KOPT-K1 (cell line): Measurements from ENCODE around the gene RFXAP.
"Not testable (repeated sequence)": the region's sequence is repeated elsewhere in the genome, so short reads cannot be mapped to it uniquely, and the experiment has no call there.

Experiments
- H3K27ac ChIP-seq: fragments of 200-600 bp; sonication (generic); 2 replicates; pipeline ENCODE4 v1.5.1; 2016; ENCODE audit warnings: antibody characterized with exemption, mild to moderate bottlenecking, low read depth, low read length; ENCODE audit not compliant: poor library complexity, severe bottlenecking
- H3K36me3 ChIP-seq: fragments of 200-600 bp; sonication (generic); 2 replicates; pipeline ENCODE4 v1.5.1; 2017; ENCODE audit warnings: antibody characterized with exemption, mild to moderate bottlenecking, low read length, moderate library complexity; ENCODE audit not compliant: insufficient read depth
- H3K9me3 ChIP-seq: fragments of 200-600 bp; sonication (generic); 2 replicates; pipeline ENCODE4 v1.5.1; 2017; ENCODE audit warnings: antibody characterized with exemption, low read length, mild to moderate bottlenecking; ENCODE audit not compliant: insufficient read depth, poor library complexity, severe bottlenecking

Gene RFXAP

GRCh38 chr13:36818804-36819738 lies at the start of gene RFXAP:
Gene RFXAP (plus strand): TSS chr13:36819222. CDS start chr13:36819358, 136 bp downstream.
- Histone ChIP-seq H3K9me3 (no peaks in the 10 kb centered on the region), H3K36me3 (peaks cover 23% of the 10 kb centered on the region), H3K27ac (peak within 1 kb of the TSS; percentile 85)

- H3K9me3 ChIP-seq = peaks cover 4% of the 10 kb centered on the region
- H3K36me3 ChIP-seq = no peaks in the 10 kb centered on the region
- H3K27ac ChIP-seq = no peak overlapping the region
These were observed 49.5 kb upstream of the RFXAP start for GRCh38 chr13:36769545-36769944.

- Histone ChIP-seq H3K9me3 (peaks cover 4% of the 10 kb centered on the region), H3K27ac (no peak overlapping the region), H3K36me3 (no peaks in the 10 kb centered on the region)
These were observed 48.3 kb upstream of the RFXAP start for GRCh38 chr13:36770741-36771140.

- no peaks in the 10 kb centered on the region for H3K36me3 ChIP-seq
- H3K9me3 ChIP-seq = no peaks in the 10 kb centered on the region
- H3K27ac ChIP-seq = no peak overlapping the region
These were observed 46.2 kb upstream of the RFXAP start for GRCh38 chr13:36772853-36773252.

- Histone ChIP-seq H3K9me3 (no peaks in the 10 kb centered on the region), H3K36me3 (no peaks in the 10 kb centered on the region), H3K27ac (no peak overlapping the region)
These were observed 44.1 kb upstream of the RFXAP start for GRCh38 chr13:36774931-36775330.

- Histone ChIP-seq H3K36me3 (no peaks in the 10 kb centered on the region), H3K9me3 (no peaks in the 10 kb centered on the region), H3K27ac (no peak overlapping the region)
These were observed 42.8 kb upstream of the RFXAP start for GRCh38 chr13:36776175-36776574.

- H3K36me3 ChIP-seq = no peaks in the 10 kb centered on the region
- no peak overlapping the region for H3K27ac ChIP-seq
- H3K9me3 ChIP-seq = no peaks in the 10 kb centered on the region
These were observed 40.8 kb upstream of the RFXAP start for GRCh38 chr13:36778083-36778671.

- Histone ChIP-seq H3K36me3 (no peaks in the 10 kb centered on the region), H3K27ac (no peak overlapping the region), H3K9me3 (no peaks in the 10 kb centered on the region)
These were observed 35.1 kb upstream of the RFXAP start for GRCh38 chr13:36783890-36784289.

GRCh38 chr13:36786175-36786574 lies 32.8 kb upstream of the RFXAP start:
- H3K9me3 ChIP-seq, H3K27ac ChIP-seq, H3K36me3 ChIP-seq: not testable (repeated sequence)

- H3K36me3 ChIP-seq = no peaks in the 10 kb centered on the region
- H3K27ac ChIP-seq = no peak overlapping the region
- no peaks in the 10 kb centered on the region for H3K9me3 ChIP-seq
These were observed 31.8 kb upstream of the RFXAP start for GRCh38 chr13:36787181-36787580.

GRCh38 chr13:36788276-36788675 lies 30.7 kb upstream of the RFXAP start:
- Histone ChIP-seq H3K27ac (no peak overlapping the region), H3K9me3 (no peaks in the 10 kb centered on the region), H3K36me3 (no peaks in the 10 kb centered on the region)

- Histone ChIP-seq H3K9me3 (no peaks in the 10 kb centered on the region), H3K36me3 (no peaks in the 10 kb centered on the region), H3K27ac (no peak overlapping the region)
These were observed 30.0 kb upstream of the RFXAP start for GRCh38 chr13:36789061-36789460.

GRCh38 chr13:36789730-36790129 lies 29.3 kb upstream of the RFXAP start:
- H3K9me3 ChIP-seq = no peaks in the 10 kb centered on the region
- H3K27ac ChIP-seq = no peak overlapping the region
- H3K36me3 ChIP-seq = no peaks in the 10 kb centered on the region

- H3K27ac ChIP-seq = no peak overlapping the region
- no peaks in the 10 kb centered on the region for H3K36me3 ChIP-seq
- no peaks in the 10 kb centered on the region for H3K9me3 ChIP-seq
These were observed 24.3 kb upstream of the RFXAP start for GRCh38 chr13:36794706-36795105.

GRCh38 chr13:36795463-36795862 lies 23.6 kb upstream of the RFXAP start:
- H3K27ac ChIP-seq = no peak overlapping the region
- H3K36me3 ChIP-seq = no peaks in the 10 kb centered on the region
- no peaks in the 10 kb centered on the region for H3K9me3 ChIP-seq

GRCh38 chr13:36796052-36796451 lies 23.0 kb upstream of the RFXAP start:
- Histone ChIP-seq H3K27ac (no peak overlapping the region), H3K36me3 (no peaks in the 10 kb centered on the region), H3K9me3 (no peaks in the 10 kb centered on the region)
